DOHH2 (cell line): ENCODE data around the gene PIK3AP1.

ENCODE experiments used
- EZH2phosphoT487 ChIP-seq: fragments of 200-600 bp; sonication (generic); IDR thresholded peaks from 2 replicates; pipeline ENCODE4 v1.6.1; 2017; ENCODE audit warnings: borderline replicate concordance, mild to moderate bottlenecking, antibody characterized with exemption, low read length, moderate library complexity, mixed read lengths
- TF ChIP-seq, protein P1 (sequence below): fragments of 200-600 bp; sonication (generic); IDR thresholded peaks from one replicate; pipeline ENCODE4 v1.5.1; 2014; ENCODE audit warnings: antibody characterized with exemption, mild to moderate bottlenecking, low read depth, low read length; ENCODE audit not compliant: poor library complexity, severe bottlenecking

DNA sequence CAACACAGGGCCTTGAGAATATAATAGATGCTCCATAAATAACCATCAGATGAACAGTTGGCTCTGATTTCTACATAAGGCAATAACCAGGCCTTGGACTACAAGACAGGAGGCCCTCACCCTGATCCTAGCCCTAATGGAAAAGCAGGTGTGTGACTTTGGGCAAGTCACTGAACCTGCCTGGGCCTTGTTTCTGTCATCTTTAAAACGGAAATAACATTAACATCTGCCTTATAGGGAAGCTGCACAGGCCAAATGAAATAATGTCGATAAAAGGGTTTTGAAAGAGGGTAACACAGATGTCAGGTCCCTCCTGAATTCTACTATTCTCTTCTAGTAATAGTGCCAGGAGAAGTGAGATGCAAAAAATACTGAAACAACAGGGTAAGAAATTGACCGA lies 20.7 kb downstream of the PIK3AP1 start:
- TF ChIP-seq, protein P1, sequence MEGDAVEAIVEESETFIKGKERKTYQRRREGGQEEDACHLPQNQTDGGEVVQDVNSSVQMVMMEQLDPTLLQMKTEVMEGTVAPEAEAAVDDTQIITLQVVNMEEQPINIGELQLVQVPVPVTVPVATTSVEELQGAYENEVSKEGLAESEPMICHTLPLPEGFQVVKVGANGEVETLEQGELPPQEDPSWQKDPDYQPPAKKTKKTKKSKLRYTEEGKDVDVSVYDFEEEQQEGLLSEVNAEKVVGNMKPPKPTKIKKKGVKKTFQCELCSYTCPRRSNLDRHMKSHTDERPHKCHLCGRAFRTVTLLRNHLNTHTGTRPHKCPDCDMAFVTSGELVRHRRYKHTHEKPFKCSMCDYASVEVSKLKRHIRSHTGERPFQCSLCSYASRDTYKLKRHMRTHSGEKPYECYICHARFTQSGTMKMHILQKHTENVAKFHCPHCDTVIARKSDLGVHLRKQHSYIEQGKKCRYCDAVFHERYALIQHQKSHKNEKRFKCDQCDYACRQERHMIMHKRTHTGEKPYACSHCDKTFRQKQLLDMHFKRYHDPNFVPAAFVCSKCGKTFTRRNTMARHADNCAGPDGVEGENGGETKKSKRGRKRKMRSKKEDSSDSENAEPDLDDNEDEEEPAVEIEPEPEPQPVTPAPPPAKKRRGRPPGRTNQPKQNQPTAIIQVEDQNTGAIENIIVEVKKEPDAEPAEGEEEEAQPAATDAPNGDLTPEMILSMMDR: no peak
- no peak for TF ChIP-seq EZH2phosphoT487
